Neutrophil (primary cell): ENCODE results near the gene FETUB.

Experiments
- H3K27ac ChIP-seq: fragments of 200-600 bp; sonication (generic); 2 replicates; pipeline ENCODE4 v1.5.1; 2016; ENCODE audit warnings: mild to moderate bottlenecking, moderate library complexity
- H3K27me3 ChIP-seq: fragments of 200-600 bp; sonication (generic); 2 replicates; pipeline ENCODE4 v1.6.0; 2016; ENCODE audit warnings: mild to moderate bottlenecking
- H3K36me3 ChIP-seq: fragments of 200-600 bp; sonication (generic); 2 replicates; pipeline ENCODE4 v1.5.1; 2017
- H3K4me1 ChIP-seq, 2 experiments: fragments of 200-600 bp in 1 of 2; sonication (generic) in 1 of 2; 1 replicate in 1 of 2; 2 replicates in 1 of 2; pipeline versions ENCODE4 v1.5.1 to v1.6.1; 2013 to 2016; ENCODE audit warnings: low read depth in 1 of 2, low read length in 1 of 2, mild to moderate bottlenecking in 1 of 2, moderate library complexity in 1 of 2; ENCODE audit not compliant: control insufficient read depth in 1 of 2, insufficient read depth in 1 of 2
- H3K4me3 ChIP-seq, 2 experiments: fragments of 200-600 bp in 1 of 2; sonication (generic) in 1 of 2; 1 replicate in 1 of 2; 2 replicates in 1 of 2; pipeline ENCODE4 v1.5.1; 2013 to 2016; ENCODE audit warnings: low read depth in 1 of 2, low read length in 1 of 2, mild to moderate bottlenecking in 1 of 2, moderate library complexity in 1 of 2
- H3K9me3 ChIP-seq: fragments of 200-600 bp; sonication (generic); 2 replicates; pipeline ENCODE4 v1.5.1; 2016
- TF ChIP-seq, protein P1 (sequence below): fragments of 200-600 bp; sonication (generic); IDR thresholded peaks from 2 replicates; pipeline ENCODE4 v1.5.1; 2016; ENCODE audit warnings: antibody characterized with exemption

FETUB gene

DNA sequence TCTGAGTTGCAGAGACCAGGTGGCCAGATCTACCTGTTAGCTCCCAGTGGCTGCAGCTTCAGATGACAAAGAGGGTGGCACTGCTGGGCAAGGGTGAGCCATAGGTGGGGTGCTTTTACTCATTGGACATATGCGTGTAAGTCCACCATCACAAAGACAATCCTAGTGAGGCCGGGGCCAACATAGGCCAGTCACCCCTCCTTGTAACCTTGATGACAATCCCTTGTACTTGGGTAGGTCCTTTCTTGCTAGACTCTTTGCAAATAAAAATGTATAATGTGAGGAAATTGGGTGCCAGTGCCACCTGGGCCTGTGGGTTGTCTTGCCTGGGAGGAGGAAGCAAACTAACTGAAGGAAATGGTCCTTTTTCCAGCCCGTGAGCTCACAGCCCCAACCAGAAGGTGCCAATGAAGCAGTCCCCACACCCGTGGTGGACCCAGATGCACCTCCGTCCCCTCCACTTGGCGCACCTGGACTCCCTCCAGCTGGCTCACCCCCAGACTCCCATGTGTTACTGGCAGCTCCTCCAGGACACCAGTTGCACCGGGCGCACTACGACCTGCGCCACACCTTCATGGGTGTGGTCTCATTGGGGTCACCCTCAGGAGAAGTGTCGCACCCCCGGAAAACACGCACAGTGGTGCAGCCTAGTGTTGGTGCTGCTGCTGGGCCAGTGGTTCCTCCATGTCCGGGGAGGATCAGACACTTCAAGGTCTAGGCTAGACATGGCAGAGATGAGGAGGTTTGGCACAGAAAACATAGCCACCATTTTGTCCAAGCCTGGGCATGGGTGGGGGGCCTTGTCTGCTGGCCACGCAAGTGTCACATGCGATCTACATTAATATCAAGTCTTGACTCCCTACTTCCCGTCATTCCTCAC lies 19.7 kb upstream of the FETUB start:
- Histone ChIP-seq H3K4me3 (no peak overlapping the region), H3K36me3 (no peaks in the 10 kb centered on the region), H3K27ac (no peak overlapping the region), H3K27me3 (peaks cover 33% of the 10 kb centered on the region), H3K4me1 (peaks cover 0 to 8% of the 10 kb centered on the region in 2 experiments), H3K9me3 (no peaks in the 10 kb centered on the region)
- TF ChIP-seq, protein P1, sequence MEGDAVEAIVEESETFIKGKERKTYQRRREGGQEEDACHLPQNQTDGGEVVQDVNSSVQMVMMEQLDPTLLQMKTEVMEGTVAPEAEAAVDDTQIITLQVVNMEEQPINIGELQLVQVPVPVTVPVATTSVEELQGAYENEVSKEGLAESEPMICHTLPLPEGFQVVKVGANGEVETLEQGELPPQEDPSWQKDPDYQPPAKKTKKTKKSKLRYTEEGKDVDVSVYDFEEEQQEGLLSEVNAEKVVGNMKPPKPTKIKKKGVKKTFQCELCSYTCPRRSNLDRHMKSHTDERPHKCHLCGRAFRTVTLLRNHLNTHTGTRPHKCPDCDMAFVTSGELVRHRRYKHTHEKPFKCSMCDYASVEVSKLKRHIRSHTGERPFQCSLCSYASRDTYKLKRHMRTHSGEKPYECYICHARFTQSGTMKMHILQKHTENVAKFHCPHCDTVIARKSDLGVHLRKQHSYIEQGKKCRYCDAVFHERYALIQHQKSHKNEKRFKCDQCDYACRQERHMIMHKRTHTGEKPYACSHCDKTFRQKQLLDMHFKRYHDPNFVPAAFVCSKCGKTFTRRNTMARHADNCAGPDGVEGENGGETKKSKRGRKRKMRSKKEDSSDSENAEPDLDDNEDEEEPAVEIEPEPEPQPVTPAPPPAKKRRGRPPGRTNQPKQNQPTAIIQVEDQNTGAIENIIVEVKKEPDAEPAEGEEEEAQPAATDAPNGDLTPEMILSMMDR, result no peak

DNA sequence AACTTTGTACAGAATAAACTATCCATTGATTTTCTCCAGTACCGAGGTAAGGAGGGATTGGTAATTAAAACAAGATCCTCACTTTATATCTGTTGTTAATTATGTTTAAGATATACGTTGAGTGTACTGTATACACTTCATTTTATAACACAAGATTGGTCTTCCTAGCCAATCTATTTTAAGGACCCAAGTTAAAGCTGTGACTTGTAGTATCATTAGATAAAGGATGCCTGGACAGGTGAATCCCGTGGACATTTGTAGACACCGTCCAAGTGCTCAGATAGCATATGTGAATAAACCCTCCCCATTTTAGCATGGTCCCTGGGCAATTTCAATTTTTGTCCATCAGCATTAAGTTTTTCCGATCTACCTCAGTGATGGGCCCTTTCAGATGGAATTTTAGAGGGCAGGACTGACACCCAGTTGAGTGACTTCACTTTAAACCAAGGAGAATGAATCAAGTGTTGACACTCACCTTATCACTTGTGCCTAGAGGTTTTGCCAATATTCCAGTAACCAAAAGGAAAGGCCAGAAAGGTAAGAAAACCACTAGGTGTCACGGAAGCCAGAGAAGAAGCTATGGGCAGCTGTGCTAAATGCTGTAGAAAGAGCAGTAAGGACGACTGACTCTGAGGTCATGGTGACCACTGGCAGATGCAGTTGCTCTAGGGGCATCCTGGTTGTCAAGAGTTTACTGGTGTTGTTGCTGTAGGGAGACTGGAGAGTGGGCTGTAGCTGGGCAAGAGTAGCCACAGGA lies 18.1 kb upstream of the FETUB start:
- Histone ChIP-seq H3K4me1 (peaks cover 0 to 3% of the 10 kb centered on the region in 2 experiments), H3K36me3 (no peaks in the 10 kb centered on the region), H3K27ac (no peak overlapping the region), H3K9me3 (no peaks in the 10 kb centered on the region), H3K27me3 (peaks cover 26% of the 10 kb centered on the region), H3K4me3 (no peak overlapping the region)
- TF ChIP-seq, protein P1, result no peak

DNA sequence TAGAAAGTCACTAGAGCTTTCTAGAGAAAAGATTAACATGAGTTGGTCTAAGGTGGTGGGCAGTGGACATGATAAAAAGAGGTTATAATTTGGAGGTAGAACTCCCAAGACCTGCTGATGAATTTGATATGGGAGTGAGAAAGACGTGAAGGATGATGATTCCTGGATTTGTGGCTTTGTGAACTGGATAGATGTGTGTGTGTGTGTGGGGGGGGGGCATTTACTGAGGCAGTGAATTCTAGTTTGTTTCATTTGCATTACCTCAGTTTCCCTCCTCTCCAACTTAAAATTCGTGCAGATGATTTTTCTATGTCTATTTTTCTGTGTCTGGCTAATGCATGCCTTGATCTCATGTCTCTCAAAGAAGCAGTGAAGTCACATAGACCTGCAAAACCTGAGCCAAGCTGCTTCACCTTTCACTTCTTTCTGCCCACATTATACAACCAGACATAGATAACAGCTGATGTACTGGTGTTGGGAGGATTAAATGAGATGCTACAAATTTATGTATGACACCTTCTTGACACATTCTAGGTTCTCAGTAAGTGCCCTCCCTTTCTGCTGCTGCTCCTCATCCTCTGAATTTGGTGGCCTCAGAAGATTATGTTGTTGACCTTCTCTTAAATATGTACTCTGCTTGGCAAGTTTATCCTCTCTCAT lies 17.4 kb upstream of the FETUB start:
- TF ChIP-seq, protein P1, result no peak
- H3K4me3 ChIP-seq, result no peak overlapping the region
- H3K9me3 ChIP-seq, result no peaks in the 10 kb centered on the region
- H3K4me1 ChIP-seq, result no peaks in the 10 kb centered on the region
- peaks cover 19% of the 10 kb centered on the region for H3K27me3 ChIP-seq
- H3K27ac ChIP-seq, result no peak overlapping the region
- H3K36me3 ChIP-seq, result no peaks in the 10 kb centered on the region

DNA sequence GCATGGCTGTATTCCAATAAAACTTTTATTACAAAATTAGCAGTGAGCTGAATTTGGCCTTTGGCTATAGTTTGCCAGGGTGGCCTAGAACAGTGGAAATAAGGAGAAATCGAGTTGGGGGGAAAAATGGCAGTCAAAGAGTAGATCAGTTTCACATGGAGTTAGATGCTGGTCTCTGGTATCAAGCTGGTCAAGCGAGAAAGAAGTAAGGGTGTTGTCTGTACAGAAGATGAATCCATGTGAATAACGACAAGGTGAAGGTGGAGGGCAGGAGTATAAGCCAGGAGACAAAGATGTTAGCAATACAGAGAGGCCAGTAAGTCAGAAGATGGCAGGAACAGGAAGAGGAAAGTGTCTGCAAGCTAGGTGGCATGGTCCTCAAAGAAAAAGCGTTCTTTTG lies 15.6 kb upstream of the FETUB start:
- H3K4me3 ChIP-seq, result no peak overlapping the region

DNA sequence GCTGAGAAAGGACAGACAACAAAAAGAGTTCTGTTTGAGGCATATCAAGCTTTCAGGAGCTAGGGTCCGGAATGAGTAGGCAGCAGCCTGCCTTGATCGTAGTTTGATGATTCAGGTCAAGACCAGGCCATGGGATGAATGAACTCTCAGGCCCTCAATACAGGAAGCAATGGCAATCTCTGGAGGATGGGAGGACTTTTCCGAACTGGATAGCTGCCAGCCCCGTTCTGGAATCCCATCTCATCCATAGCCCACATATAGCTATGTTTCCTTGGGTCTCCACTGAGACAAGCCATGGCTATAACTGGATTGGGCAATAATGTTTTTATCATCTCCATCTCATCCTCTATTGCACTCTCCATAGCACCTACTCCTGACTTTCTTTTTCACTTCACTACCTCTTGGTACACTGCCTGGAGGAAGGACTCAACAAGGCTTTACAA lies 14.6 kb upstream of the FETUB start:
- Histone ChIP-seq H3K4me3 (no peak overlapping the region), H3K27ac (no peak overlapping the region), H3K9me3 (no peaks in the 10 kb centered on the region), H3K4me1 (no peaks in the 10 kb centered on the region), H3K36me3 (no peaks in the 10 kb centered on the region), H3K27me3 (peaks cover 21% of the 10 kb centered on the region)
- TF ChIP-seq, protein P1, result no peak

More for the DNA sequence above, 15.6 kb upstream of the FETUB start:
- H3K36me3 ChIP-seq, result no peaks in the 10 kb centered on the region
- no peaks in the 10 kb centered on the region for H3K4me1 ChIP-seq
- TF ChIP-seq, protein P1, result no peak
- no peak overlapping the region for H3K27ac ChIP-seq
- no peaks in the 10 kb centered on the region for H3K9me3 ChIP-seq
- peaks cover 17% of the 10 kb centered on the region for H3K27me3 ChIP-seq
